ENCODE results near the gene SLC6A4. TPM values are rescaled to one million over a fixed set of nuclear protein-coding genes. Genes with fewer than 3 reads are reported as not detected.
"Not testable (repeated sequence)": the region's sequence is repeated elsewhere in the genome, so short reads cannot be mapped to it uniquely, and the experiment has no call there.

SLC6A4 gene
- total and polyA plus RNA-seq, 3 experiments from 2014 or later = 0.08 TPM; not detected in 2

- H3K36me3 Mint-ChIP-seq = peaks cover 0 to 6% (median 0%) of the 10 kb centered on the region in 3 donors
- no peaks in the 10 kb centered on the region for H3K9me3 Mint-ChIP-seq
- H3K36me3 ChIP-seq (ENCODE audit: insufficient read depth, low read length) = no peaks in the 10 kb centered on the region
Observed at GRCh38 chr17:30203471-30203981, 32.0 kb downstream of the SLC6A4 start.

GRCh38 chr17:30200656-30201055 lies 34.8 kb downstream of the SLC6A4 start:
- H3K27me3 Mint-ChIP-seq = peaks cover 13 to 50% of the 10 kb centered on the region in 2 donors
- H3K4me3 ChIP-seq (ENCODE audit: low read length); H3K36me3 ChIP-seq (ENCODE audit: insufficient read depth, low read length); H3K27ac Mint-ChIP-seq; H3K36me3 Mint-ChIP-seq; DNase-seq; H3K4me3 Mint-ChIP-seq; H3K4me1 Mint-ChIP-seq; H3K4me1 ChIP-seq (ENCODE audit: insufficient read depth, low read length); CTCF ChIA-PET; POLR2A ChIA-PET; H3K9me3 Mint-ChIP-seq; H3K9me3 ChIP-seq (ENCODE audit: low read length); H3K27ac ChIP-seq (ENCODE audit: low read depth, low read length); H3K27me3 ChIP-seq (ENCODE audit: insufficient read depth, low read length, poor library complexity, severe bottlenecking): not testable (repeated sequence)

More at GRCh38 chr17:30203471-30203981, 32.0 kb downstream of the SLC6A4 start:
- no peak for DNase-seq
- Mint-ChIP-seq H3K27me3 (peaks cover 20 to 69% of the 10 kb centered on the region in 2 donors), H3K27ac (peak overlapping the region in 1 of 8 donors; percentile 11), H3K4me1 (no peaks in the 10 kb centered on the region), H3K4me3 (no peak overlapping the region)
- Histone ChIP-seq H3K4me3 (ENCODE audit: low read length) (no peak overlapping the region), H3K27ac (ENCODE audit: low read depth, low read length) (no peak overlapping the region), H3K27me3 (ENCODE audit: insufficient read depth, low read length, poor library complexity, severe bottlenecking) (no peaks in the 10 kb centered on the region), H3K4me1 (ENCODE audit: insufficient read depth, low read length) (no peaks in the 10 kb centered on the region), H3K9me3 (ENCODE audit: low read length) (no peaks in the 10 kb centered on the region)
- ChIA-PET CTCF (no interaction called here), POLR2A (no interaction called here)

- CTCF ChIA-PET = no interaction called here
- POLR2A ChIA-PET = no interaction called here
Observed at GRCh38 chr17:30200106-30200505, 35.4 kb downstream of the SLC6A4 start.

GRCh38 chr17:30199600-30199999 lies 35.9 kb downstream of the SLC6A4 start:
- H3K27ac ChIP-seq (ENCODE audit: low read depth, low read length) = no peak overlapping the region
- H3K4me3 ChIP-seq (ENCODE audit: low read length) = no peak overlapping the region
- Mint-ChIP-seq H3K27me3 (peaks cover 11 to 42% of the 10 kb centered on the region in 2 donors), H3K9me3 (no peaks in the 10 kb centered on the region), H3K36me3 (no peaks in the 10 kb centered on the region), H3K4me3 (no peak overlapping the region), H3K27ac (no peak overlapping the region), H3K4me1 (no peaks in the 10 kb centered on the region)
- H3K9me3 ChIP-seq (ENCODE audit: low read length) = no peaks in the 10 kb centered on the region
- ChIA-PET POLR2A (no interaction called here), CTCF (interaction anchor here (0.6 kb wide), 1 partner anchor 11 kb away, joined by 3 read pairs; no protein-coding TSS in a partner anchor)
- H3K27me3 ChIP-seq (ENCODE audit: insufficient read depth, low read length, poor library complexity, severe bottlenecking) = no peaks in the 10 kb centered on the region
- no peaks in the 10 kb centered on the region for H3K4me1 ChIP-seq (ENCODE audit: insufficient read depth, low read length)
- no peak for DNase-seq
- no peaks in the 10 kb centered on the region for H3K36me3 ChIP-seq (ENCODE audit: insufficient read depth, low read length)

More at GRCh38 chr17:30200106-30200505, 35.4 kb downstream of the SLC6A4 start:
- Mint-ChIP-seq H3K4me3 (no peak overlapping the region), H3K4me1 (no peaks in the 10 kb centered on the region), H3K36me3 (no peaks in the 10 kb centered on the region), H3K27ac (no peak overlapping the region), H3K27me3 (peaks cover 12 to 44% of the 10 kb centered on the region in 2 donors), H3K9me3 (no peaks in the 10 kb centered on the region)
- no peak overlapping the region for H3K4me3 ChIP-seq (ENCODE audit: low read length)
- no peak overlapping the region for H3K27ac ChIP-seq (ENCODE audit: low read depth, low read length)
- no peaks in the 10 kb centered on the region for H3K4me1 ChIP-seq (ENCODE audit: insufficient read depth, low read length)
- no peaks in the 10 kb centered on the region for H3K36me3 ChIP-seq (ENCODE audit: insufficient read depth, low read length)
- H3K9me3 ChIP-seq (ENCODE audit: low read length) = no peaks in the 10 kb centered on the region
- no peak for DNase-seq
- H3K27me3 ChIP-seq (ENCODE audit: insufficient read depth, low read length, poor library complexity, severe bottlenecking) = no peaks in the 10 kb centered on the region

- ChIA-PET CTCF (no interaction called here), POLR2A (no interaction called here)
- Histone ChIP-seq H3K4me3 (ENCODE audit: low read length) (no peak overlapping the region), H3K27ac (ENCODE audit: low read depth, low read length) (no peak overlapping the region), H3K4me1 (ENCODE audit: insufficient read depth, low read length) (no peaks in the 10 kb centered on the region), H3K27me3 (ENCODE audit: insufficient read depth, low read length, poor library complexity, severe bottlenecking) (no peaks in the 10 kb centered on the region), H3K36me3 (ENCODE audit: insufficient read depth, low read length) (no peaks in the 10 kb centered on the region), H3K9me3 (ENCODE audit: low read length) (no peaks in the 10 kb centered on the region)
- H3K36me3 Mint-ChIP-seq = no peaks in the 10 kb centered on the region
- H3K4me1 Mint-ChIP-seq = no peaks in the 10 kb centered on the region
- no peak overlapping the region for H3K4me3 Mint-ChIP-seq
- no peak overlapping the region for H3K27ac Mint-ChIP-seq
- H3K27me3 Mint-ChIP-seq = peaks cover 9 to 23% of the 10 kb centered on the region in 2 donors
- no peak for DNase-seq
- no peaks in the 10 kb centered on the region for H3K9me3 Mint-ChIP-seq
Observed at GRCh38 chr17:30197416-30197815, 38.1 kb downstream of the SLC6A4 start.

- H3K9me3 ChIP-seq (ENCODE audit: low read length) = no peaks in the 10 kb centered on the region
- H3K27me3 Mint-ChIP-seq = peaks cover 9 to 19% of the 10 kb centered on the region in 2 donors
- ChIA-PET POLR2A (no interaction called here), CTCF (no interaction called here)
- H3K9me3 Mint-ChIP-seq = no peaks in the 10 kb centered on the region
- no peak overlapping the region for H3K4me3 ChIP-seq (ENCODE audit: low read length)
- H3K4me1 ChIP-seq (ENCODE audit: insufficient read depth, low read length) = no peaks in the 10 kb centered on the region
- no peaks in the 10 kb centered on the region for H3K36me3 ChIP-seq (ENCODE audit: insufficient read depth, low read length)
- no peak for DNase-seq
- no peak overlapping the region for H3K27ac ChIP-seq (ENCODE audit: low read depth, low read length)
- no peaks in the 10 kb centered on the region for H3K36me3 Mint-ChIP-seq
- H3K27me3 ChIP-seq (ENCODE audit: insufficient read depth, low read length, poor library complexity, severe bottlenecking) = no peaks in the 10 kb centered on the region
- H3K4me1 Mint-ChIP-seq = no peaks in the 10 kb centered on the region
- no peak overlapping the region for H3K27ac Mint-ChIP-seq
- H3K4me3 Mint-ChIP-seq = no peak overlapping the region
Observed at GRCh38 chr17:30196504-30196903, 39.0 kb downstream of the SLC6A4 start.

- CTCF ChIA-PET = no interaction called here
- Mint-ChIP-seq H3K36me3 (peaks cover 0 to 4% (median 3%) of the 10 kb centered on the region in 3 donors), H3K9me3 (no peaks in the 10 kb centered on the region), H3K27ac (no peak overlapping the region), H3K27me3 (no peaks in the 10 kb centered on the region), H3K4me1 (no peaks in the 10 kb centered on the region), H3K4me3 (no peak overlapping the region)
- Histone ChIP-seq H3K9me3 (ENCODE audit: low read length) (no peaks in the 10 kb centered on the region), H3K36me3 (ENCODE audit: insufficient read depth, low read length) (no peaks in the 10 kb centered on the region), H3K27ac (ENCODE audit: low read depth, low read length) (no peak overlapping the region), H3K4me3 (ENCODE audit: low read length) (no peak overlapping the region), H3K27me3 (ENCODE audit: insufficient read depth, low read length, poor library complexity, severe bottlenecking) (no peaks in the 10 kb centered on the region), H3K4me1 (ENCODE audit: insufficient read depth, low read length) (no peaks in the 10 kb centered on the region)
- POLR2A ChIA-PET = no interaction called here
- no peak for DNase-seq
Observed at GRCh38 chr17:30191072-30191471, 44.4 kb downstream of the SLC6A4 start.

- POLR2A ChIA-PET = interaction anchor here (0.6 kb wide), 1 partner anchor 14 kb away, joined by 3 read pairs; no protein-coding TSS in a partner anchor
- Histone ChIP-seq H3K36me3 (ENCODE audit: insufficient read depth, low read length) (peaks cover 13% of the 10 kb centered on the region), H3K27me3 (ENCODE audit: insufficient read depth, low read length, poor library complexity, severe bottlenecking) (no peaks in the 10 kb centered on the region), H3K27ac (ENCODE audit: low read depth, low read length) (no peak overlapping the region), H3K9me3 (ENCODE audit: low read length) (no peaks in the 10 kb centered on the region), H3K4me3 (ENCODE audit: low read length) (no peak overlapping the region), H3K4me1 (ENCODE audit: insufficient read depth, low read length) (no peaks in the 10 kb centered on the region)
- no peak for DNase-seq
- CTCF ChIA-PET = interaction anchor here (1.1 kb wide), 1 partner anchor 11 kb away, joined by 3 read pairs; no protein-coding TSS in a partner anchor
- H3K27ac Mint-ChIP-seq = peak overlapping the region in 2 of 8 donors; percentile 5 to 43
- H3K4me3 Mint-ChIP-seq = no peak overlapping the region
- H3K4me1 Mint-ChIP-seq = no peaks in the 10 kb centered on the region
- H3K9me3 Mint-ChIP-seq = no peaks in the 10 kb centered on the region
- peaks cover 12 to 28% (median 14%) of the 10 kb centered on the region in 3 donors for H3K36me3 Mint-ChIP-seq
- no peaks in the 10 kb centered on the region for H3K27me3 Mint-ChIP-seq
Observed at GRCh38 chr17:30188211-30188939, 47.1 kb downstream of the SLC6A4 start.

Measured in CD8-positive, alpha-beta memory T cell (primary cell).